ENCODE data around the gene FAM9A.
"Not testable (repeated sequence)": the region's sequence is repeated elsewhere in the genome, so short reads cannot be mapped to it uniquely, and the experiment has no call there.

DNA sequence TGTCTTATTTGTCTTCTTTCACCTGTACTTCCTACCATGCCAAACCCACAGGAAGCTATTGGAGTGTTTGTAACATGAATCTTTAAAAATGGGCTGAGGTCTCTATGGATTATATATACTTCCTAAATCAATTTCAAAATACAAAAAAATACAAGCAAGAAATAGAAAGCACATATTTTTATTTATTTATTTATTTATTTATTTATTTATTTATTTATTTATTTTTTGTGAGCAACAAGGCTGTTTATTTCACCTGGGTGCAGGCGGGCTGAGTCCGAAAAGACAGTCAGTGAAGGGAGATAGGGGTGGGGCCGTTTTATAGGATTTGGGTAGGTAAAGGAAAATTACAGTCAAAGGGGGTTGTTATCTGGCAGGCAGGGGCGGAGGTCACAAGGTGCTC lies 19.3 kb downstream of the FAM9A start:
- TF ChIP-seq ZNF24 (IDR thresholded peaks at IDR 0.05); FOXM1 (CRISPR knock-in tag; IDR thresholded peaks at IDR 0.05); MAZ (IDR thresholded peaks at IDR 0.05; ENCODE audit: borderline replicate concordance, low read depth, low read length); MAZ (CRISPR knock-in tag; IDR thresholded peaks at IDR 0.05; ENCODE audit: low read depth); POLR2AphosphoS5 (IDR thresholded peaks at IDR 0.05; ENCODE audit: low read depth, low read length); ZZZ3 (CRISPR knock-in tag; IDR thresholded peaks at IDR 0.05; ENCODE audit: borderline replicate concordance); CHD2 (IDR thresholded peaks at IDR 0.05; ENCODE audit: low read depth, low read length); ZNF235 (CRISPR knock-in tag; IDR thresholded peaks at IDR 0.05; ENCODE audit: borderline replicate concordance); ZNF484 (CRISPR knock-in tag; IDR thresholded peaks at IDR 0.05; ENCODE audit: borderline replicate concordance, low read depth): not testable (repeated sequence)
- TF ChIP-seq, protein P1, sequence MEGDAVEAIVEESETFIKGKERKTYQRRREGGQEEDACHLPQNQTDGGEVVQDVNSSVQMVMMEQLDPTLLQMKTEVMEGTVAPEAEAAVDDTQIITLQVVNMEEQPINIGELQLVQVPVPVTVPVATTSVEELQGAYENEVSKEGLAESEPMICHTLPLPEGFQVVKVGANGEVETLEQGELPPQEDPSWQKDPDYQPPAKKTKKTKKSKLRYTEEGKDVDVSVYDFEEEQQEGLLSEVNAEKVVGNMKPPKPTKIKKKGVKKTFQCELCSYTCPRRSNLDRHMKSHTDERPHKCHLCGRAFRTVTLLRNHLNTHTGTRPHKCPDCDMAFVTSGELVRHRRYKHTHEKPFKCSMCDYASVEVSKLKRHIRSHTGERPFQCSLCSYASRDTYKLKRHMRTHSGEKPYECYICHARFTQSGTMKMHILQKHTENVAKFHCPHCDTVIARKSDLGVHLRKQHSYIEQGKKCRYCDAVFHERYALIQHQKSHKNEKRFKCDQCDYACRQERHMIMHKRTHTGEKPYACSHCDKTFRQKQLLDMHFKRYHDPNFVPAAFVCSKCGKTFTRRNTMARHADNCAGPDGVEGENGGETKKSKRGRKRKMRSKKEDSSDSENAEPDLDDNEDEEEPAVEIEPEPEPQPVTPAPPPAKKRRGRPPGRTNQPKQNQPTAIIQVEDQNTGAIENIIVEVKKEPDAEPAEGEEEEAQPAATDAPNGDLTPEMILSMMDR (CRISPR knock-in tag; IDR thresholded peaks at IDR 0.05), result not testable (repeated sequence)
- TF ChIP-seq, protein P2, sequence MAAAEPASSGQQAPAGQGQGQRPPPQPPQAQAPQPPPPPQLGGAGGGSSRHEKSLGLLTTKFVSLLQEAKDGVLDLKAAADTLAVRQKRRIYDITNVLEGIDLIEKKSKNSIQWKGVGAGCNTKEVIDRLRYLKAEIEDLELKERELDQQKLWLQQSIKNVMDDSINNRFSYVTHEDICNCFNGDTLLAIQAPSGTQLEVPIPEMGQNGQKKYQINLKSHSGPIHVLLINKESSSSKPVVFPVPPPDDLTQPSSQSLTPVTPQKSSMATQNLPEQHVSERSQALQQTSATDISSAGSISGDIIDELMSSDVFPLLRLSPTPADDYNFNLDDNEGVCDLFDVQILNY (CRISPR knock-in tag; conservative IDR thresholded peaks at IDR 0.05), result not testable (repeated sequence)

Measured in HepG2 (cell line).